Body of pancreas (tissue), 4 donors: Measurements from ENCODE around the gene MBIP.

Experiments used
- CTCF ChIP-seq, 7 experiments: fragments of 450-650 bp in 4 of 7; fragments of 200-600 bp in 3 of 7; sonication (generic) in 3 of 7; IDR thresholded peaks; one replicate each; pipeline ENCODE4 v1.5.1; 2016 to 2019; ENCODE audit warnings: antibody characterized with exemption in 7 of 7
- POLR2A ChIP-seq, 3 donors: fragments of 450-650 bp; IDR thresholded peaks; one replicate each; pipeline ENCODE4 v1.6.1; 2016; ENCODE audit warnings: antibody characterized with exemption in 3 of 3, mild to moderate bottlenecking in 2 of 3

- TF ChIP-seq CTCF (IDR thresholded peaks at IDR 0.05) (no peak), POLR2A (IDR thresholded peaks at IDR 0.05) (no peak)
Measured at GRCh38 chr14:36260970-36261640, 59.3 kb downstream of the MBIP start.
